Dermis lymphatic vessel endothelial cell (primary cell): ENCODE results near the gene CEP135. TPM values are rescaled to one million over a fixed set of nuclear protein-coding genes. Genes with fewer than 3 reads are reported as not detected.

Experiments
- total RNA-seq: library from RNA; depleted of rRNA; stranded (reverse); fragments of >200 nt; gene quantifications from 2 replicates; pipeline ENCODE4 v1.2.1, GENCODE V29; 2014

The CEP135 gene
- 6.5 and 6.6 TPM in 2 replicates for total RNA-seq

GRCh38 chr4:55948726-55949481 lies at the start of gene CEP135:
Gene CEP135, plus strand, starts transcription at chr4:55948945. Its CDS starts 3,186 bp downstream, at chr4:55952131.

Other genes starting within 250 kb of the CEP135 start
- gene EXOC1L, start 129.2 kb upstream of the CEP135 start, total RNA-seq, result not detected in 2 replicates
- gene EXOC1, start 95.3 kb upstream of the CEP135 start, total RNA-seq, result 38.4 and 48.4 TPM in 2 replicates